Vagina (tissue), 2 donors: ENCODE results near the gene ISOC1. TPM values are rescaled to one million over a fixed set of nuclear protein-coding genes. Genes with fewer than 3 reads are reported as not detected.

Source experiments
- DNase-seq, 2 donors: peaks; one replicate each; pipeline ENCODE4 v3.0.0-alpha.2; 2017; ENCODE audit errors: extremely low spot score in 2 of 2
- H3K27ac ChIP-seq: fragments of 200-600 bp; sonication (generic); one replicate; pipeline ENCODE4 v1.5.1; 2019
- H3K27me3 ChIP-seq: fragments of 200-600 bp; sonication (generic); one replicate; pipeline ENCODE4 v1.5.1; 2019
- H3K36me3 ChIP-seq, 2 donors: fragments of 200-600 bp; sonication (generic); one replicate each; pipeline ENCODE4 v1.5.1; 2017 to 2019
- H3K4me1 ChIP-seq: fragments of 200-600 bp; sonication (generic); one replicate; pipeline ENCODE4 v1.5.1; 2019
- H3K4me3 ChIP-seq, 2 donors: fragments of 200-600 bp; sonication (generic); 1 replicate in 1 of 2; 2 replicates in 1 of 2; pipeline ENCODE4 v1.5.1; 2016 to 2019
- H3K9me3 ChIP-seq: fragments of 200-600 bp; sonication (generic); one replicate; pipeline ENCODE4 v1.5.1; 2019
- CTCF ChIP-seq, 3 experiments: fragments of 450-650 bp in 2 of 3; fragments of 200-600 bp in 1 of 3; sonication (generic) in 1 of 3; IDR thresholded peaks; one replicate each; pipeline ENCODE4 v1.5.1; 2017 to 2019; ENCODE audit warnings: antibody characterized with exemption in 3 of 3, mild to moderate bottlenecking in 2 of 3, moderate library complexity in 2 of 3
- POLR2A ChIP-seq, 2 donors: fragments of 450-650 bp; IDR thresholded peaks; one replicate each; pipeline ENCODE4 v1.6.1; 2017; ENCODE audit warnings: antibody characterized with exemption in 2 of 2, mild to moderate bottlenecking in 2 of 2, moderate library complexity in 2 of 2
- POLR2AphosphoS5 ChIP-seq, 2 donors: sonication (generic); formaldehyde crosslinking; IDR thresholded peaks; one replicate each; pipeline ENCODE4 v1.9.0; 2017; ENCODE audit warnings: antibody characterized with exemption in 2 of 2, mild to moderate bottlenecking in 2 of 2, low read depth in 1 of 2; ENCODE audit not compliant: insufficient read depth in 1 of 2
- intact Hi-C: fragments of 100-400 bp; cut with DNase I; formaldehyde crosslinking; loops from one replicate; pipeline ENCODE4 v1.15.1; 2023
- microRNA-seq: library from miRNA; unstranded; fragments of <30 nt; microRNA quantifications from one replicate; pipeline ENCODE4, GENCODE V29; 2017; ENCODE audit warnings: borderline number of aligned reads, borderline replicate concordance
- small RNA-seq: library from RNA; depleted of rRNA; stranded (forward); fragments of <200 nt; gene quantifications from one replicate; pipeline ENCODE3, GENCODE V24; 2016
- total RNA-seq: library from RNA; depleted of rRNA; stranded (reverse); fragments of >200 nt; gene quantifications from one replicate; pipeline ENCODE4 v1.2.3, GENCODE V29; 2016

ISOC1 gene
- total RNA-seq, 1 donor from 2014 or later: 25.0 TPM

GRCh38 chr5:129137637-129138036, 43.1 kb downstream of the ISOC1 start:
- Histone ChIP-seq H3K36me3 (no peaks in the 10 kb centered on the region), H3K27ac (no peak overlapping the region), H3K4me3 (no peak overlapping the region), H3K9me3 (no peaks in the 10 kb centered on the region), H3K4me1 (no peaks in the 10 kb centered on the region), H3K27me3 (no peaks in the 10 kb centered on the region)
- DNase-seq: no peak
- intact Hi-C loops: no loop called here
- TF ChIP-seq POLR2AphosphoS5 (IDR thresholded peaks at IDR 0.05; ENCODE audit: insufficient read depth in 1 of 2, low read depth in 1 of 2): no peak
- TF ChIP-seq CTCF (IDR thresholded peaks at IDR 0.05): no peak
- no peak for TF ChIP-seq POLR2A (IDR thresholded peaks at IDR 0.05)

- intact Hi-C loops: no loop called here
- no peak for TF ChIP-seq POLR2AphosphoS5 (IDR thresholded peaks at IDR 0.05; ENCODE audit: insufficient read depth in 1 of 2, low read depth in 1 of 2)
- no peak for TF ChIP-seq CTCF (IDR thresholded peaks at IDR 0.05)
- TF ChIP-seq POLR2A (IDR thresholded peaks at IDR 0.05): no peak
- no peaks in the 10 kb centered on the region for H3K9me3 ChIP-seq
Observed at GRCh38 chr5:129141078-129141477, 46.5 kb downstream of the ISOC1 start.

DNA sequence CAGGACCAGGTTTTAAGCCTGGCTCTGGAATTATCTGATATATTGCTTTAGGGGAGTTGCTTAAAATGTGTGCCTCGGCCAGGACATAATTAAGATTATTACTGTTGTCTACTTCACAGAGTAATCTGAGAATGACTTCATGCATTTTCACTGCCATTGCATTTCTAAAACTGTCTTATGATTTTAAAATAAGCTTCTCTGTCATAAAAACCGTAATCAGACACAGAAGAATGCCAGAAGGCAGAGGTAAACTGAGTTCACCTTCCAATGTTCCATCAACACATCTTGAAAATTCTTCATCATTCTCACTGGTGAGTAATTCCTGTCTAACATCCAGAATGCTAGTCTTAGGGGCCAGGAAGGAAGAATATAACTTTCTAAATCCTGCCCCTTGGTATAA, 47.1 kb downstream of the ISOC1 start:
- intact Hi-C loops: no loop called here
- Histone ChIP-seq H3K9me3 (no peaks in the 10 kb centered on the region), H3K27me3 (no peaks in the 10 kb centered on the region), H3K4me3 (no peak overlapping the region), H3K36me3 (no peaks in the 10 kb centered on the region), H3K27ac (no peak overlapping the region), H3K4me1 (no peaks in the 10 kb centered on the region)
- TF ChIP-seq POLR2A (IDR thresholded peaks at IDR 0.05) (no peak), CTCF (IDR thresholded peaks at IDR 0.05) (no peak), POLR2AphosphoS5 (IDR thresholded peaks at IDR 0.05; ENCODE audit: insufficient read depth in 1 of 2, low read depth in 1 of 2) (no peak)
- no peak for DNase-seq

More at GRCh38 chr5:129141078-129141477, 46.5 kb downstream of the ISOC1 start:
- H3K27me3 ChIP-seq: no peaks in the 10 kb centered on the region
- no peaks in the 10 kb centered on the region for H3K36me3 ChIP-seq
- no peaks in the 10 kb centered on the region for H3K4me1 ChIP-seq
- H3K4me3 ChIP-seq: no peak overlapping the region
- no peak for DNase-seq
- H3K27ac ChIP-seq: no peak overlapping the region

DNA sequence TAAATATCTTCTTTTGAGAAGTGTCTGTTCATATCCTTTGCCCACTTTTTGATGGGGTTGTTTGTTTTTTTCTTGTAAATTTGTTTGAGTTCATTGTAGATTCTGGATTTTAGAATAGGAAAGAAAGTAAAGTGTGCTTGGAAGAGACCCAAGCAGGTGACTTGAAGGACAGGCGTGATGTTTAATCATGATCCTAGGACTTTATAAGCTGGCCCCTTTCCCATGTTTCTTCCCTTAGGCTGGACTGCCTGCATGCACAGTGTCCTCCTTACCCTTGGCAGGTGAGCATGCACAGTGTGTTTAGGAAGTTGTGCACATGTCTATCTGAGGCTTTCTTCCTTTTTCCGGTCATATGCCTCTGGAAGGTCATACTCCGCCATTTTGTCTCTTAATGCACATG, 61.3 kb downstream of the ISOC1 start:
- no peak for DNase-seq
- H3K4me3 ChIP-seq: no peak overlapping the region
- H3K4me1 ChIP-seq: no peaks in the 10 kb centered on the region
- TF ChIP-seq POLR2A (IDR thresholded peaks at IDR 0.05) (no peak), POLR2AphosphoS5 (IDR thresholded peaks at IDR 0.05; ENCODE audit: insufficient read depth in 1 of 2, low read depth in 1 of 2) (no peak), CTCF (IDR thresholded peaks at IDR 0.05) (no peak)
- no peaks in the 10 kb centered on the region for H3K27me3 ChIP-seq
- H3K36me3 ChIP-seq: no peaks in the 10 kb centered on the region
- H3K27ac ChIP-seq: no peak overlapping the region
- intact Hi-C loops: no loop called here
- no peaks in the 10 kb centered on the region for H3K9me3 ChIP-seq

DNA sequence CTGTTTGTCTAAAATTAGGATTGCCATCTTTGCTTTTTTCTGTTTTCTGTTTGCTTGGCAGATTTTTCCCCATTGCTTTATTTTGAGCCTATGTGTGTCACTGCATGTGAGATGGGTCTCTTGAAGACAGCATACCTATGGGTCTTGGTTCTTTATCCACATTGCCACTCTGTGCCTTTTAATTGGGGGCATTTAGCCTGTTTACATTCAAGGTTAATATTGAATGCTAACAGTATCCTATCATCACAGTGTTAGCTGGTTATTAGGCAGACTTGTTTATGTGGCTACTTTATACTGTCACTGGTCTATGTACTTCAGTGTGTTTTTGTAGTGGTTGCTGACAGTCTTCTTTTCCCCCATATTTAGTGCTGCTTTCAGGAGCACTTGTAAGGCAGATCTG, 67.3 kb downstream of the ISOC1 start:
- TF ChIP-seq CTCF (IDR thresholded peaks at IDR 0.05) (no peak), POLR2A (IDR thresholded peaks at IDR 0.05) (no peak), POLR2AphosphoS5 (IDR thresholded peaks at IDR 0.05; ENCODE audit: insufficient read depth in 1 of 2, low read depth in 1 of 2) (no peak)
- no peak for DNase-seq
- intact Hi-C loops: no loop called here
- no peaks in the 10 kb centered on the region for H3K4me1 ChIP-seq
- H3K27me3 ChIP-seq: no peaks in the 10 kb centered on the region
- no peaks in the 10 kb centered on the region for H3K36me3 ChIP-seq
- no peak overlapping the region for H3K4me3 ChIP-seq
- no peaks in the 10 kb centered on the region for H3K9me3 ChIP-seq
- no peak overlapping the region for H3K27ac ChIP-seq

Small RNA genes within 50 kb of the gene (microRNA-seq; reads per million reads assigned to microRNA genes)
- gene MIR4633: not detected

Small RNA genes within 50 kb of the gene (small RNA-seq; reads per million reads assigned to genes)
- not detected for gene MIR4633

Other genes with a start within 250 kb of the ISOC1 start
- gene SLC27A6, start 129.3 kb upstream of the ISOC1 start, total RNA-seq: 2.9 TPM